IMR-90 (cell line): ENCODE results near the gene DUSP22.

Experiments used
- BHLHE40 ChIP-seq: fragments of 150-350 bp; IDR thresholded peaks from 2 replicates; pipeline ENCODE4 v1.6.1; 2016; ENCODE audit warnings: mild to moderate bottlenecking, low read depth, low read length
- CEBPB ChIP-seq: IDR thresholded peaks from 2 replicates; pipeline ENCODE4 v1.6.1; 2012; ENCODE audit warnings: low read depth, low read length, improper control_type of control experiment
- ELK1 ChIP-seq: fragments of 150-350 bp; IDR thresholded peaks from 2 replicates; pipeline ENCODE4 v1.6.1; 2016; ENCODE audit warnings: low read depth, mild to moderate bottlenecking, low read length, moderate library complexity, borderline replicate concordance
- MAFK ChIP-seq: IDR thresholded peaks from 2 replicates; pipeline ENCODE4 v1.6.1; 2012; ENCODE audit warnings: low read depth, low read length, improper control_type of control experiment
- MAZ ChIP-seq: IDR thresholded peaks from 2 replicates; pipeline ENCODE4 v1.6.1; 2012; ENCODE audit warnings: low read depth, mild to moderate bottlenecking, low read length, improper control_type of control experiment, moderate library complexity, borderline replicate concordance
- MXI1 ChIP-seq: IDR thresholded peaks from 2 replicates; pipeline ENCODE4 v1.6.1; 2012; ENCODE audit warnings: low read depth, mild to moderate bottlenecking, low read length, moderate library complexity, borderline replicate concordance
- POLR2A ChIP-seq: IDR thresholded peaks from 2 replicates; pipeline ENCODE4 v1.6.1; 2012; ENCODE audit warnings: mild to moderate bottlenecking, low read depth, low read length
- RAD21 ChIP-seq: IDR thresholded peaks from 2 replicates; pipeline ENCODE4 v1.6.1; 2012; ENCODE audit warnings: low read length, improper control_type of control experiment
- RCOR1 ChIP-seq: IDR thresholded peaks from 2 replicates; pipeline ENCODE4 v1.6.1; 2012; ENCODE audit warnings: mild to moderate bottlenecking, low read length, improper control_type of control experiment; ENCODE audit not compliant: insufficient replicate concordance
- RFX5 ChIP-seq: IDR thresholded peaks from 2 replicates; pipeline ENCODE4 v1.8.0; 2012; ENCODE audit warnings: low read depth, mild to moderate bottlenecking, low read length, moderate library complexity
- SMC3 ChIP-seq: fragments of 150-350 bp; IDR thresholded peaks from 2 replicates; pipeline ENCODE4 v1.6.1; 2016; ENCODE audit warnings: low read depth, mild to moderate bottlenecking, antibody characterized with exemption, low read length, moderate library complexity
- USF2 ChIP-seq: fragments of 150-350 bp; IDR thresholded peaks from 2 replicates; pipeline ENCODE4 v1.6.1; 2017; ENCODE audit warnings: mild to moderate bottlenecking, antibody characterized with exemption, low read length, low read depth
- TF ChIP-seq, protein P1 (sequence below): conservative IDR thresholded peaks from 2 replicates; pipeline ENCODE4 v1.5.1; 2012; ENCODE audit warnings: mild to moderate bottlenecking, low read depth, low read length, improper control_type of control experiment

GRCh38 chr6:318243-318890, 26.1 kb downstream of the DUSP22 start:
- TF ChIP-seq, protein P1, sequence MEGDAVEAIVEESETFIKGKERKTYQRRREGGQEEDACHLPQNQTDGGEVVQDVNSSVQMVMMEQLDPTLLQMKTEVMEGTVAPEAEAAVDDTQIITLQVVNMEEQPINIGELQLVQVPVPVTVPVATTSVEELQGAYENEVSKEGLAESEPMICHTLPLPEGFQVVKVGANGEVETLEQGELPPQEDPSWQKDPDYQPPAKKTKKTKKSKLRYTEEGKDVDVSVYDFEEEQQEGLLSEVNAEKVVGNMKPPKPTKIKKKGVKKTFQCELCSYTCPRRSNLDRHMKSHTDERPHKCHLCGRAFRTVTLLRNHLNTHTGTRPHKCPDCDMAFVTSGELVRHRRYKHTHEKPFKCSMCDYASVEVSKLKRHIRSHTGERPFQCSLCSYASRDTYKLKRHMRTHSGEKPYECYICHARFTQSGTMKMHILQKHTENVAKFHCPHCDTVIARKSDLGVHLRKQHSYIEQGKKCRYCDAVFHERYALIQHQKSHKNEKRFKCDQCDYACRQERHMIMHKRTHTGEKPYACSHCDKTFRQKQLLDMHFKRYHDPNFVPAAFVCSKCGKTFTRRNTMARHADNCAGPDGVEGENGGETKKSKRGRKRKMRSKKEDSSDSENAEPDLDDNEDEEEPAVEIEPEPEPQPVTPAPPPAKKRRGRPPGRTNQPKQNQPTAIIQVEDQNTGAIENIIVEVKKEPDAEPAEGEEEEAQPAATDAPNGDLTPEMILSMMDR: no peak
- no peak for TF ChIP-seq POLR2A
- no peak for TF ChIP-seq RFX5
- TF ChIP-seq MAZ: no peak
- TF ChIP-seq CEBPB: no peak
- no peak for TF ChIP-seq MAFK
- TF ChIP-seq BHLHE40: no peak
- TF ChIP-seq MXI1: no peak
- TF ChIP-seq RCOR1: no peak
- no peak for TF ChIP-seq SMC3
- no peak for TF ChIP-seq ELK1
- TF ChIP-seq RAD21: no peak
- TF ChIP-seq USF2: no peak
